Stomach (tissue), 4 donors: ENCODE results near the gene SMIM24.

ENCODE experiments used
- POLR2AphosphoS5 ChIP-seq, 3 donors: sonication (generic); formaldehyde crosslinking; IDR thresholded peaks; one replicate each; pipeline ENCODE4 v1.6.1; 2016; ENCODE audit warnings: antibody characterized with exemption in 3 of 3
- TF ChIP-seq, protein P1 (sequence below), 7 experiments: fragments of 450-650 bp in 4 of 7; fragments of 200-600 bp in 3 of 7; sonication (generic) in 3 of 7; IDR thresholded peaks; one replicate each; pipeline ENCODE4 v1.5.1; 2016 to 2019; ENCODE audit warnings: antibody characterized with exemption in 7 of 7, control low read depth in 2 of 7, mild to moderate bottlenecking in 1 of 7

DNA sequence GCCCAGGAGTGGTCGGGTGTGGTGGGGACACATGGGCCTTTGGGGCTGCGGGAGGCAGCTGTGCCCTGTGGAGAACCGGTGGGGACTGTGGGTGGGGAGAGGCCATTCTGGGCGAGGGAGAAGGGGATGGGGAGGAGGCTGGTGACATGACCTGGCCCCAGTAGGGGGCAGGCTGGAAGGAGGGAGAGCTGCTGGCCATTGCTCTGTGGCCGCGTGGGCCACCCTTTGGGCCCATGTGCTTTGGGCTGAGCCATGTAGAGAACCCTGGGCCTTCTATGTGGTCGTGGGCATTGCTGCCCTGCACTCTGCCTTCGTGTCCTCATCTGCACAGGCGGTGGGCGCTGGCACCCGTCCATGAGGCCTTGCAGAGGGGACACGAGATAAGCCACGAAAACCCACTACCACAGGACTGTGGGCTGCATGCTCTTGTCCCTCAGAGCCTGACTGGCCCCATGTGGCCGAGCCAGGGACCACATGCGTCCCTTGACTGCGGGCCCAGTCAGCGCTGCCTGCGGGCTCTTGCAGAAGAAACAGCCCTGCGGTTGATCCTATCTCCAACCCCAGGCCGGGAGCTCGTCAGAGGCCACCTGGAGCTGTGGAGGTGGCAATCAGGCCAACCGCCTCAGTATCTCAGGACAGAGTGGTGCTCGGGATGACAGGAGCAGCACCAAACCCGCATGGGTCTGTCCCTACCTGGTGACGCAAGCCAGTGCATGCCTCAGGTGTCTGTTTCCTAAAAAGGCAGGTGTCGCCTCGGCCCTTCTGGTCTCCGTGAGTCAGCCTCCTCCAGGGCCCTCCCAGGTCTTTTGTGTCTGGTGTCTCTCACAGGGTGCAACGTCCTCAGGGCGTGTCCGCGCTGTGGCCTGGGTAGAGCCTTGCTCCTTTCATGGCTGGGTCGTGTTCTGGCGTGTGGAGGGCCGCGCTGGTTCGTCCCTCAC is 40.1 kb upstream of the SMIM24 start:
- TF ChIP-seq, protein P1, sequence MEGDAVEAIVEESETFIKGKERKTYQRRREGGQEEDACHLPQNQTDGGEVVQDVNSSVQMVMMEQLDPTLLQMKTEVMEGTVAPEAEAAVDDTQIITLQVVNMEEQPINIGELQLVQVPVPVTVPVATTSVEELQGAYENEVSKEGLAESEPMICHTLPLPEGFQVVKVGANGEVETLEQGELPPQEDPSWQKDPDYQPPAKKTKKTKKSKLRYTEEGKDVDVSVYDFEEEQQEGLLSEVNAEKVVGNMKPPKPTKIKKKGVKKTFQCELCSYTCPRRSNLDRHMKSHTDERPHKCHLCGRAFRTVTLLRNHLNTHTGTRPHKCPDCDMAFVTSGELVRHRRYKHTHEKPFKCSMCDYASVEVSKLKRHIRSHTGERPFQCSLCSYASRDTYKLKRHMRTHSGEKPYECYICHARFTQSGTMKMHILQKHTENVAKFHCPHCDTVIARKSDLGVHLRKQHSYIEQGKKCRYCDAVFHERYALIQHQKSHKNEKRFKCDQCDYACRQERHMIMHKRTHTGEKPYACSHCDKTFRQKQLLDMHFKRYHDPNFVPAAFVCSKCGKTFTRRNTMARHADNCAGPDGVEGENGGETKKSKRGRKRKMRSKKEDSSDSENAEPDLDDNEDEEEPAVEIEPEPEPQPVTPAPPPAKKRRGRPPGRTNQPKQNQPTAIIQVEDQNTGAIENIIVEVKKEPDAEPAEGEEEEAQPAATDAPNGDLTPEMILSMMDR (IDR thresholded peaks at IDR 0.05) = no peak
- no peak for TF ChIP-seq POLR2AphosphoS5 (IDR thresholded peaks at IDR 0.05)
